ENCODE measurements around the gene CPA3.

DNA sequence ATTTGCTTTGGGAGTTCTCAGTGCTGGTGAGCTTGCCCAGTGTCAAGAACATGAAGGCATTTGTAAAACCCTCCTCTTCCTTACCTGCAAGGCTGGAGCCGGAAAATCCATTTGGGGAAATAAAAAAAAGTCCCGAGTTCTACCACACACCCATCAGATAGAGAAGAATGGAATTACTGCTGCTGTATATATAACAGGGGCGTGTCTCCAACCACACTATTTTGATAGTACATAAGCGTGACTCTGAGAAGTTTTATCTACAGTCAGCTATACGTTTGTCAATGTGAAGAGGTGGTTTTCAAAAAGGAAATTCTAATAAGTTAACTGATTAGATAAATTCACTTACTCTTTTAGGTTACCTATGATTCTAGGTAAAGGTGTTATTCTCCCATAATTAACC lies 1.3 kb upstream of the CPA3 start:
- TF ChIP-seq EZH2 (IDR thresholded peaks at IDR 0.05; ENCODE audit: insufficient read depth, low read length): no peak
- TF ChIP-seq, protein P1, sequence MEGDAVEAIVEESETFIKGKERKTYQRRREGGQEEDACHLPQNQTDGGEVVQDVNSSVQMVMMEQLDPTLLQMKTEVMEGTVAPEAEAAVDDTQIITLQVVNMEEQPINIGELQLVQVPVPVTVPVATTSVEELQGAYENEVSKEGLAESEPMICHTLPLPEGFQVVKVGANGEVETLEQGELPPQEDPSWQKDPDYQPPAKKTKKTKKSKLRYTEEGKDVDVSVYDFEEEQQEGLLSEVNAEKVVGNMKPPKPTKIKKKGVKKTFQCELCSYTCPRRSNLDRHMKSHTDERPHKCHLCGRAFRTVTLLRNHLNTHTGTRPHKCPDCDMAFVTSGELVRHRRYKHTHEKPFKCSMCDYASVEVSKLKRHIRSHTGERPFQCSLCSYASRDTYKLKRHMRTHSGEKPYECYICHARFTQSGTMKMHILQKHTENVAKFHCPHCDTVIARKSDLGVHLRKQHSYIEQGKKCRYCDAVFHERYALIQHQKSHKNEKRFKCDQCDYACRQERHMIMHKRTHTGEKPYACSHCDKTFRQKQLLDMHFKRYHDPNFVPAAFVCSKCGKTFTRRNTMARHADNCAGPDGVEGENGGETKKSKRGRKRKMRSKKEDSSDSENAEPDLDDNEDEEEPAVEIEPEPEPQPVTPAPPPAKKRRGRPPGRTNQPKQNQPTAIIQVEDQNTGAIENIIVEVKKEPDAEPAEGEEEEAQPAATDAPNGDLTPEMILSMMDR (IDR thresholded peaks at IDR 0.05; ENCODE audit: insufficient read depth, low read depth, low read length): no peak

Measured in astrocyte (in vitro differentiated cells and primary cell).